ENCODE measurements around the gene CENPC.

The CENPC gene, protein sequence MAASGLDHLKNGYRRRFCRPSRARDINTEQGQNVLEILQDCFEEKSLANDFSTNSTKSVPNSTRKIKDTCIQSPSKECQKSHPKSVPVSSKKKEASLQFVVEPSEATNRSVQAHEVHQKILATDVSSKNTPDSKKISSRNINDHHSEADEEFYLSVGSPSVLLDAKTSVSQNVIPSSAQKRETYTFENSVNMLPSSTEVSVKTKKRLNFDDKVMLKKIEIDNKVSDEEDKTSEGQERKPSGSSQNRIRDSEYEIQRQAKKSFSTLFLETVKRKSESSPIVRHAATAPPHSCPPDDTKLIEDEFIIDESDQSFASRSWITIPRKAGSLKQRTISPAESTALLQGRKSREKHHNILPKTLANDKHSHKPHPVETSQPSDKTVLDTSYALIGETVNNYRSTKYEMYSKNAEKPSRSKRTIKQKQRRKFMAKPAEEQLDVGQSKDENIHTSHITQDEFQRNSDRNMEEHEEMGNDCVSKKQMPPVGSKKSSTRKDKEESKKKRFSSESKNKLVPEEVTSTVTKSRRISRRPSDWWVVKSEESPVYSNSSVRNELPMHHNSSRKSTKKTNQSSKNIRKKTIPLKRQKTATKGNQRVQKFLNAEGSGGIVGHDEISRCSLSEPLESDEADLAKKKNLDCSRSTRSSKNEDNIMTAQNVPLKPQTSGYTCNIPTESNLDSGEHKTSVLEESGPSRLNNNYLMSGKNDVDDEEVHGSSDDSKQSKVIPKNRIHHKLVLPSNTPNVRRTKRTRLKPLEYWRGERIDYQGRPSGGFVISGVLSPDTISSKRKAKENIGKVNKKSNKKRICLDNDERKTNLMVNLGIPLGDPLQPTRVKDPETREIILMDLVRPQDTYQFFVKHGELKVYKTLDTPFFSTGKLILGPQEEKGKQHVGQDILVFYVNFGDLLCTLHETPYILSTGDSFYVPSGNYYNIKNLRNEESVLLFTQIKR

DNA sequence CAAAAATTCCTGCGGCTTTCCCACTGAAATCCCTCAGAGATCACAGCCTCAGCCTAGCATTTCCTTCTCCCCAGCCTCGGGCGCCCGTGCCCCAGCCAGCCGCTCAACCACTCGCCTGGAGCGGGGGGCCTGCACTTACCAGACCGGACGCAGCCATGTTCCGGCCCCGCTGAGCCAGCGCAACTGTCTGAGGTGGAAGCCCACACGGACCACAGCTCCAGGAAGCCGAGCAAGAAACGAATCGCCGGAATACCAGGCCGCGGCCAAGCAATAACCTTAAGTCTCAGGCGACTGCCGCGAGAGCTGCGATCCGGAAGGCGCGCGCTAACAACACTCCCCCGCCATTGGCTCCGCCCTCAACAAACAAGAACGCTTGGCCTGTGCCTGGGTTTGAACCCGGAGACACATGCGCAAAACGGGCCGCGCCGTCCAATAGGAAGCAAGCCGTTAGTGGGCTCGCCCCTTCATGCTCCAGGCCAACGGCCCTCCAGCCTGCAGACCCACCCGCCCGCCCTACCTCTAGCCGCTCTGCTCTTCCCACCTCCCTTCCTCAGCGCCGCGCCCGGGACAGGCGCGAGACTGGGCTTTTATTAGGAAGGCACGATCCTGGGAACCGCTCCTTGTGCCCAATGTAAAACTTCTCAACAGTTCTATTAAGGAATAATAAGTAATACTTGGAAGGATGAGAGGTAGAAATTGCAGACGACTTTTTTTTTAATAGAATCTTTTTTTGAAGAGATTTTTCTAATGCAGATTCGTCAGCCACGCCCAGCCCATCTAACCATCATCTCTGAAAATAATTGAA is at the start of gene CENPC:
CENPC (minus strand) TSS at position 305 of the 805 bp plus-strand sequence; CDS start at position 157, 148 bp downstream.
- H3K4me1 ChIP-seq (ENCODE audit: control insufficient read depth in 1 of 2, insufficient read depth in 2 of 2, low read length in 2 of 2): peaks cover 6 to 20% of the 10 kb centered on the region in 2 donors
- H3K27ac ChIP-seq (ENCODE audit: low read depth, low read length): peak within 1 kb of the TSS; percentile 88

DNA sequence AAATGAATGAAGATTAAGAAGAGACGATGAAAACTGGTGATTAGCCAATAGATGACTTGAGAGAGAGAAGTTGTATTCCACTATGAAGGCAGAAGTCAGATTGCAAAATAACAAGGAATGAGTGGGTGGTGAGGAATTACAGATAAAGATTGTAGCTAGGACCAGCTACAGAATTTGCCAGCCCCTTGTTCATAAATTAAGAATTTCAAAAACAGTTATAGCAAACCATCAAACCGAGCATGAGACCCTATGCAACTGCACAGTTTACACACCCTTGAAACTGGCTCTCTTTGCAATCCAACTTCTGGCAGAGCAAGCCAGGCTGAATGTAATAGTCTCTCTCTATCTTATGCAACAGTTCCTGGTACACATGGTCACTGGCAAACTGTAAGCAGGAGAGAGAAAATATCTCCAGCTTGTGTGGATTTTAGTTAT is 48.5 kb upstream of the CENPC start:
- H3K4me3 ChIP-seq (ENCODE audit: low read depth in 1 of 2, low read length in 2 of 2): no peak overlapping the region
- H3K27ac ChIP-seq (ENCODE audit: low read depth, low read length): no peak overlapping the region
- no peaks in the 10 kb centered on the region for H3K9me3 ChIP-seq (ENCODE audit: control insufficient read depth in 1 of 2, low read length in 2 of 2)
- H3K36me3 ChIP-seq (ENCODE audit: control insufficient read depth in 1 of 2, insufficient read depth in 2 of 2, low read length in 2 of 2): no peaks in the 10 kb centered on the region
- H3K27me3 ChIP-seq (ENCODE audit: control insufficient read depth in 1 of 2, insufficient read depth in 2 of 2, low read length in 2 of 2): no peaks in the 10 kb centered on the region
- H3K9ac ChIP-seq (ENCODE audit: low read depth in 1 of 2, low read length in 2 of 2): no peak overlapping the region
- H3K4me1 ChIP-seq (ENCODE audit: control insufficient read depth in 1 of 2, insufficient read depth in 2 of 2, low read length in 2 of 2): no peaks in the 10 kb centered on the region

More for the DNA sequence above, at the start of gene CENPC:
- H3K4me3 ChIP-seq (ENCODE audit: low read depth in 1 of 2, low read length in 2 of 2): peak within 1 kb of the TSS; percentile 80 to 93
- H3K27me3 ChIP-seq (ENCODE audit: control insufficient read depth in 1 of 2, insufficient read depth in 2 of 2, low read length in 2 of 2): no peaks in the 10 kb centered on the region
- no peaks in the 10 kb centered on the region for H3K9me3 ChIP-seq (ENCODE audit: control insufficient read depth in 1 of 2, low read length in 2 of 2)
- peak within 1 kb of the TSS; percentile 81 to 92 for H3K9ac ChIP-seq (ENCODE audit: low read depth in 1 of 2, low read length in 2 of 2)
- peaks cover 3 to 5% of the 10 kb centered on the region in 2 donors for H3K36me3 ChIP-seq (ENCODE audit: control insufficient read depth in 1 of 2, insufficient read depth in 2 of 2, low read length in 2 of 2)

DNA sequence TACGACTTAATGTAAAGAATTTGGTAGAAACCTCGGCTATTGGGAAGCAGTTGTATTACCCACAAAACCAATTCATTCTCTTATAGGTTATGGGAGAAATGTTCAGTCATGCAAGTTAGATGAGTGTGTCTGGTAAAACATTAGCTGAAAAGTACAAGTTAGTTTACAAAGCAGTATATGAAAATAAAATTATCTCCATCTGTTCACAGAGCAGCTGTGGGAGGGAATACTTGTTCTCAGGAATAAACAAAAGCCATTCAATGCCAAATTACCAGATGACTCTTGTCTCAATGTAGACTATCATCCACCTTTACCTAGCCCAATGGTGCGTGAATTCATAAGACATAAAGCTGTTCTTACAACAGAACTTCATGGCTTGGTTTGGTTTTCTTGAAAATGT is 41.9 kb upstream of the CENPC start:
- Histone ChIP-seq H3K27ac (ENCODE audit: low read depth, low read length) (no peak overlapping the region), H3K4me3 (ENCODE audit: low read depth in 1 of 2, low read length in 2 of 2) (no peak overlapping the region), H3K27me3 (ENCODE audit: control insufficient read depth in 1 of 2, insufficient read depth in 2 of 2, low read length in 2 of 2) (no peaks in the 10 kb centered on the region), H3K4me1 (ENCODE audit: control insufficient read depth in 1 of 2, insufficient read depth in 2 of 2, low read length in 2 of 2) (no peaks in the 10 kb centered on the region), H3K9ac (ENCODE audit: low read depth in 1 of 2, low read length in 2 of 2) (no peak overlapping the region), H3K36me3 (ENCODE audit: control insufficient read depth in 1 of 2, insufficient read depth in 2 of 2, low read length in 2 of 2) (no peaks in the 10 kb centered on the region), H3K9me3 (ENCODE audit: control insufficient read depth in 1 of 2, low read length in 2 of 2) (no peaks in the 10 kb centered on the region)

- no peak overlapping the region for H3K9ac ChIP-seq (ENCODE audit: low read depth in 1 of 2, low read length in 2 of 2)
- H3K4me1 ChIP-seq (ENCODE audit: control insufficient read depth in 1 of 2, insufficient read depth in 2 of 2, low read length in 2 of 2): no peaks in the 10 kb centered on the region
- no peaks in the 10 kb centered on the region for H3K27me3 ChIP-seq (ENCODE audit: control insufficient read depth in 1 of 2, insufficient read depth in 2 of 2, low read length in 2 of 2)
- H3K4me3 ChIP-seq (ENCODE audit: low read depth in 1 of 2, low read length in 2 of 2): no peak overlapping the region
- H3K36me3 ChIP-seq (ENCODE audit: control insufficient read depth in 1 of 2, insufficient read depth in 2 of 2, low read length in 2 of 2): no peaks in the 10 kb centered on the region
- no peak overlapping the region for H3K27ac ChIP-seq (ENCODE audit: low read depth, low read length)
- H3K9me3 ChIP-seq (ENCODE audit: control insufficient read depth in 1 of 2, low read length in 2 of 2): no peaks in the 10 kb centered on the region
Observed at GRCh38 chr4:67584496-67584895, 39.2 kb upstream of the CENPC start.

DNA sequence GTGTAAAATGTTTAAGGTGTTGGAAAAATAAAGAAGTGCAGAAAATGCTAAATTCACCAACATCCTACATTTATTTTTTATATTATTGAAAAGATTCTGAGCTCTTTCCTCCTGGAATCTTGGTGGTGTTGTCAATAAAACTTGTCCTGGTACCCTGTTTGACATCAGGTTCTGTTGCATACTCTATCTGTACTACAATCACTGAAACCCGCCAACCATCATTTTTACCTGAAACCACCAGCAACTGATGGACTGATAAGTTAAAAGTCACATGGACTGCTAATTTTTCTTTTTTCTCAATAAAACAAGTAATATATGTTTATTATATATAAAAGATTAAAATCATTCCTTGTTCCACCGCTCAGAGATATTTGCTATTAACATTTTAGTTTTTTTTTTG is 36.6 kb upstream of the CENPC start:
- Histone ChIP-seq H3K4me3 (ENCODE audit: low read depth in 1 of 2, low read length in 2 of 2) (no peak overlapping the region), H3K9ac (ENCODE audit: low read depth in 1 of 2, low read length in 2 of 2) (no peak overlapping the region), H3K27ac (ENCODE audit: low read depth, low read length) (no peak overlapping the region), H3K27me3 (ENCODE audit: control insufficient read depth in 1 of 2, insufficient read depth in 2 of 2, low read length in 2 of 2) (no peaks in the 10 kb centered on the region), H3K4me1 (ENCODE audit: control insufficient read depth in 1 of 2, insufficient read depth in 2 of 2, low read length in 2 of 2) (no peaks in the 10 kb centered on the region), H3K9me3 (ENCODE audit: control insufficient read depth in 1 of 2, low read length in 2 of 2) (no peaks in the 10 kb centered on the region), H3K36me3 (ENCODE audit: control insufficient read depth in 1 of 2, insufficient read depth in 2 of 2, low read length in 2 of 2) (no peaks in the 10 kb centered on the region)

DNA sequence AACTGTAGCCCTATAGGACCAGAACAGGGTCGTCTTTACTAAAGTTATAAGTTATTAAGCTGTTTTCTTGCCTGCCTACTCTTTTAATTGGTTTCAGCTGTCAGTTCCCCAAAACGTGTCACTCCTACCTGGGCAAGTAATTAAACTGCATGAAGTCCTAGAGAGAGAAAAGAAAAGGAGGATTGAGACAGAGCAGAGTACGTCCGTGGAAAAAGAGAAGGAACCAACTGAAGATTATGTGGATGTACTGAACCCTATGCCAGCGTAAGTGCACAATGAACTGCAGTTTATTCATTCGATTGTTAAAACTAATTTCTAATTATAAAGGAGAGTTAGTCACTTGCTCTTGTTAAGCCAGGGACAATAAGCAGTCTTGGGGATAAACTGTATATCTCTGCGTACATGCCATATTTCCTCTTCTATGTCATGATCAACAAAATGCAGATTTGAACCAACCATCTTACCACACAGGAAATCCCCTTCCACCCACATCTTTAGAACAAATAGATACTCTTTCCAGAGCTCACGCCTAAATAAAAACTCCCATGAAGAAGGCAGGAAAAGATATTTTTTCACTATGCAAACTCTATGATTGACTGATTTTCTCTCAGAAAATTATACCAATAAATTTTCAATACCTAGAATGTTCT is 36.0 kb upstream of the CENPC start:
- Histone ChIP-seq H3K27ac (ENCODE audit: low read depth, low read length) (no peak overlapping the region), H3K9me3 (ENCODE audit: control insufficient read depth in 1 of 2, low read length in 2 of 2) (no peaks in the 10 kb centered on the region), H3K4me1 (ENCODE audit: control insufficient read depth in 1 of 2, insufficient read depth in 2 of 2, low read length in 2 of 2) (no peaks in the 10 kb centered on the region), H3K4me3 (ENCODE audit: low read depth in 1 of 2, low read length in 2 of 2) (no peak overlapping the region), H3K9ac (ENCODE audit: low read depth in 1 of 2, low read length in 2 of 2) (no peak overlapping the region), H3K36me3 (ENCODE audit: control insufficient read depth in 1 of 2, insufficient read depth in 2 of 2, low read length in 2 of 2) (no peaks in the 10 kb centered on the region), H3K27me3 (ENCODE audit: control insufficient read depth in 1 of 2, insufficient read depth in 2 of 2, low read length in 2 of 2) (no peaks in the 10 kb centered on the region)

- no peak overlapping the region for H3K9ac ChIP-seq (ENCODE audit: low read depth in 1 of 2, low read length in 2 of 2)
- no peaks in the 10 kb centered on the region for H3K36me3 ChIP-seq (ENCODE audit: control insufficient read depth in 1 of 2, insufficient read depth in 2 of 2, low read length in 2 of 2)
- H3K27me3 ChIP-seq (ENCODE audit: control insufficient read depth in 1 of 2, insufficient read depth in 2 of 2, low read length in 2 of 2): no peaks in the 10 kb centered on the region
- H3K4me3 ChIP-seq (ENCODE audit: low read depth in 1 of 2, low read length in 2 of 2): no peak overlapping the region
- H3K27ac ChIP-seq (ENCODE audit: low read depth, low read length): no peak overlapping the region
- H3K4me1 ChIP-seq (ENCODE audit: control insufficient read depth in 1 of 2, insufficient read depth in 2 of 2, low read length in 2 of 2): no peaks in the 10 kb centered on the region
- H3K9me3 ChIP-seq (ENCODE audit: control insufficient read depth in 1 of 2, low read length in 2 of 2): no peaks in the 10 kb centered on the region
Observed at GRCh38 chr4:67580577-67580976, 35.3 kb upstream of the CENPC start.

DNA sequence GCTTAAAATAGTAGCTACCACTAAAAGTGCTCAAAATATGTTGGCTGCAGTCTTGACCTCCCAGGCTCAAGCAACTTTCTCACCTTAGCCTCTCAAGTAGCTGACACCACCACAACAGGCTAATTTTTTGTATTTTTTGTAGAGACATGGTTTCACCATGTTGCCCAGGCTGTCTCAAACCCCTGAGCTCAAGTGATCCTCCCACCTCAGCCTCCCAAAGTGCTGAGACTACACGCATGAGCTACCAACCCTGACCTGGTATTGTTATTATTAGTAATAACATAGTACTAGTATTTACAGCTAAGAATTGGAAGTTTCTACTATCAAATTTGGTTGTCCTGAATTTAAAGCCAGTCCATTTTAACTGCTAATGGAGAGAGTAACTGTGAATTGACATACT is 31.2 kb upstream of the CENPC start:
- no peak overlapping the region for H3K4me3 ChIP-seq (ENCODE audit: low read depth in 1 of 2, low read length in 2 of 2)
- no peaks in the 10 kb centered on the region for H3K9me3 ChIP-seq (ENCODE audit: control insufficient read depth in 1 of 2, low read length in 2 of 2)
- H3K36me3 ChIP-seq (ENCODE audit: control insufficient read depth in 1 of 2, insufficient read depth in 2 of 2, low read length in 2 of 2): no peaks in the 10 kb centered on the region
- no peaks in the 10 kb centered on the region for H3K4me1 ChIP-seq (ENCODE audit: control insufficient read depth in 1 of 2, insufficient read depth in 2 of 2, low read length in 2 of 2)
- no peak overlapping the region for H3K9ac ChIP-seq (ENCODE audit: low read depth in 1 of 2, low read length in 2 of 2)
- H3K27ac ChIP-seq (ENCODE audit: low read depth, low read length): no peak overlapping the region
- H3K27me3 ChIP-seq (ENCODE audit: control insufficient read depth in 1 of 2, insufficient read depth in 2 of 2, low read length in 2 of 2): no peaks in the 10 kb centered on the region

DNA sequence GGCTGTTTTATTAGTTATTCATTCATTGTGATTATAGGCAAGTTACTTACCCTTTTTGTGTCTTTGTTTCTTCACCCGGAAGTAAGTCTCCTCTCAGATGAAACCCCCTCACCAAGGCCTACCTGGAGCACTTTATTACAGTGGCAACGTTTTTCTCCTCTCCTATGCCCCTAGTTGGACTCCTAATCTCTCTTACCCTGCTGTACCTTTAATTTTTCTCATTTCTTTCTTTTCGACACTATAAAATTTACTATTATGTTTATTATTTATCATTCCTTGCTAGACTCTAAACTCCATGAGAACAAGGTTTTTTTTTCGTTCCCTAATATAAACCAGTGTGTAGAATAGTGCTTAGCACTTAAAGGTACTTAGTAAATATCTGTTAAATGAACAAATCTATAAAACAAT is 30.8 kb upstream of the CENPC start:
- no peaks in the 10 kb centered on the region for H3K4me1 ChIP-seq (ENCODE audit: control insufficient read depth in 1 of 2, insufficient read depth in 2 of 2, low read length in 2 of 2)
- no peak overlapping the region for H3K27ac ChIP-seq (ENCODE audit: low read depth, low read length)
- no peaks in the 10 kb centered on the region for H3K9me3 ChIP-seq (ENCODE audit: control insufficient read depth in 1 of 2, low read length in 2 of 2)
- H3K36me3 ChIP-seq (ENCODE audit: control insufficient read depth in 1 of 2, insufficient read depth in 2 of 2, low read length in 2 of 2): no peaks in the 10 kb centered on the region
- H3K9ac ChIP-seq (ENCODE audit: low read depth in 1 of 2, low read length in 2 of 2): no peak overlapping the region
- no peaks in the 10 kb centered on the region for H3K27me3 ChIP-seq (ENCODE audit: control insufficient read depth in 1 of 2, insufficient read depth in 2 of 2, low read length in 2 of 2)
- H3K4me3 ChIP-seq (ENCODE audit: low read depth in 1 of 2, low read length in 2 of 2): no peak overlapping the region
